ENCODE data around the gene PEX19.

GRCh38 chr1:160227034-160227433 is 57.9 kb downstream of the PEX19 start:
- TF ChIP-seq CTCF (IDR thresholded peaks at IDR 0.05) (no peak), POLR2A (IDR thresholded peaks at IDR 0.05) (no peak)
